Measurements from ENCODE around the gene NBEAL1.
"Not testable (repeated sequence)": the region's sequence is repeated elsewhere in the genome, so short reads cannot be mapped to it uniquely, and the experiment has no call there.

NBEAL1 gene

DNA sequence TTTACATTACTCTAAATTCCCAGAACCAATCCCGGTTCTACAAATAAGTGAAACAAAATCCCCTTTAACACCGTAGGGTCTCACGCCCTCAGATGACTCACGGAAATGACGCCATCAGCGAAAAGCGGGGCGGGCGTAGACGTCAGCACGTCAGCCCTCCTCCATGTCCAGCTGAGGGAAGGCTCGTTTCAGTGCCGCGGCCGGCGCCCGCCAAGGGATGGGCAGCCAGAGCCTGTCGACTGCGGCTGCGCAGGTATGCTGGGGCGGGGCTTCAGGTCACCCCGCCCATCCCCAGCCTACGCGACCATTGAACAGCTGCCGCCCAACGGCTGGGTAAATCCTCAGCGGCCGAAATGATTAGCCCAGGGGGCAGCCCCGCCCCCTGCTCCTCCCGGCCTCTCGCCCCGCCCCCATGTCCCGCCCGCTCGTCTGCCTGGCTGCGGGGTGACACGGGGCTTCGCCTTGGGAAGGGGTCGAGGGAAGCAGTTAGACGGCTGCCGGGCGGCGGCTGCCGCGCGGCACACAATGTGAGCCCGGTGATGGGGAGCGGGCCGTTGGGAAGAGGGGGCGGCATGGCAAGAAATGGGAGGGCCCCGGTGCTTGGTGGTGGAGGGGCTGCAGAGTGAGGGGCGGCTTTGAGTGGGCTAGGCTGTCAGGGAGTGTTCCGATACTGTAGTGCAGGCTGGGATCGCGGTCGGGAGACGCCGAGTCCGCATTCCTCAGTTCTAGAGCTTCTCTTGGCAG lies at the start of gene NBEAL1:
TSS of gene NBEAL1 (plus strand) at position 420 of the 744 bp plus-strand sequence. CDS start 1,510 bp downstream, outside the sequence.
- H3K9me3 Mint-ChIP-seq = no peaks in the 10 kb centered on the region
- peak within 1 kb of the TSS; percentile 96 for H3K27ac Mint-ChIP-seq
- H3K4me3 Mint-ChIP-seq = peak within 1 kb of the TSS; percentile 96 to 98
- H3K36me3 Mint-ChIP-seq = peaks cover 5 to 7% of the 10 kb centered on the region in 2 donors
- H3K4me1 Mint-ChIP-seq = peaks cover 10 to 22% of the 10 kb centered on the region in 2 donors
- ATAC-seq (replicated peaks) (peak; percentile 96 to 97), DNase-seq (peak; percentile 98)
- no peaks in the 10 kb centered on the region for H3K27me3 Mint-ChIP-seq

DNA sequence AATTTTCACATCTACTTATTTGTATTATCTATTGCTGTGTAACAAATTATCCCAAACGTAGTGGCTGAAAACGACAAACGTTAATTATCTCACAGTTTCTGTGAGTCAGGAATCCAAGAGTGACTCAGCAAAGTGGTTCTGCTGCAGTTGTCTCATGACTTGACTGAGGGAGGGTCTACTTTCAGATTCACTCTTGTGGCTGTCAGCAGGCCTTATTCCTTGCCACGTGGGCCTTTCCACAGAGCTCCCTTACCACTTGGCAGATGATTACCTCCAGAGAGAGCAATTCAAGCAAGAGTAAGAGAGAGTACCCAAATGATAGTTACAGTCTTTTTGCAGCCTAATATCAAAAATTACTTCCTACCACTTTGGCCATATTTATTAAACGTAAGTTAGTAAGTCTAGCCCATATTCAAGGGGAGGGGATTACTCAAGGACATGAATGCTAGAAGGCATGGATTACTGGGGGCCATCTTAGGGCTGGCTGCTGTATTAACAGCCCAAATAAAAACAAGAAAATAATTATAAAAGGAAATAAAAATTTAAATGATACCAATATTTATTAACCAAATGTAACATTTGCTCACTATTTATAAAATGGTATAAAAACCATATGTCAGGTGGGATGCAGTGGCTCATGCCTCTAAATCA lies 48.7 kb upstream of the NBEAL1 start:
- no peaks in the 10 kb centered on the region for H3K4me1 Mint-ChIP-seq
- DNase-seq = no peak
- H3K27ac Mint-ChIP-seq = no peak overlapping the region
- H3K9me3 Mint-ChIP-seq = no peaks in the 10 kb centered on the region
- no peak overlapping the region for H3K4me3 Mint-ChIP-seq
- no peak for ATAC-seq (replicated peaks)
- H3K27me3 Mint-ChIP-seq = no peaks in the 10 kb centered on the region
- H3K36me3 Mint-ChIP-seq = peaks cover 0 to 3% of the 10 kb centered on the region in 2 donors

- ATAC-seq (replicated peaks); DNase-seq; H3K27ac Mint-ChIP-seq; H3K36me3 Mint-ChIP-seq; H3K9me3 Mint-ChIP-seq; H3K27me3 Mint-ChIP-seq; H3K4me1 Mint-ChIP-seq; H3K4me3 Mint-ChIP-seq: not testable (repeated sequence)
Observed at GRCh38 chr2:202969404-202969803, 45.3 kb upstream of the NBEAL1 start.

DNA sequence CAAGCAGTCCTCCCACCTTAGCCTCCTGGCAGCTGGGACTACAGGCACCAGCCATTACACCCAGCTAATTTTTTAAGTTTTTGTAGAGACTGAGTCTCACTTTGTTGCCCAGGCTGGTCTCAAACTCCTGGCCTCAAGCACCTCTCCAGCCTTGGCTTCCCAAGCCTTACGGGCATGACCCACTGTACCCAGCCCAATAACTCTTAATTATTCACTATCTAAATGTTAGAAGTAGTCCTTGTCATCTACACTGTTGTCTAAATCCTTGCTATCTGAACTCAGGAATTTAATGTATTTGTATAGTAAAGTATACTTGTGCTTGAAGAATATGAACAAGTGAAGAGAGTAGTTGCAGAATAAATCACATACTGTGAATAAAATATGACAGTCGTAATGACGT lies 37.9 kb upstream of the NBEAL1 start:
- ATAC-seq (replicated peaks) (no peak), DNase-seq (no peak)
- Mint-ChIP-seq H3K36me3 (peaks cover 11 to 30% of the 10 kb centered on the region in 2 donors), H3K9me3 (no peaks in the 10 kb centered on the region), H3K4me3 (no peak overlapping the region), H3K27me3 (no peaks in the 10 kb centered on the region), H3K4me1 (no peaks in the 10 kb centered on the region), H3K27ac (peak overlapping the region; percentile 67)

DNA sequence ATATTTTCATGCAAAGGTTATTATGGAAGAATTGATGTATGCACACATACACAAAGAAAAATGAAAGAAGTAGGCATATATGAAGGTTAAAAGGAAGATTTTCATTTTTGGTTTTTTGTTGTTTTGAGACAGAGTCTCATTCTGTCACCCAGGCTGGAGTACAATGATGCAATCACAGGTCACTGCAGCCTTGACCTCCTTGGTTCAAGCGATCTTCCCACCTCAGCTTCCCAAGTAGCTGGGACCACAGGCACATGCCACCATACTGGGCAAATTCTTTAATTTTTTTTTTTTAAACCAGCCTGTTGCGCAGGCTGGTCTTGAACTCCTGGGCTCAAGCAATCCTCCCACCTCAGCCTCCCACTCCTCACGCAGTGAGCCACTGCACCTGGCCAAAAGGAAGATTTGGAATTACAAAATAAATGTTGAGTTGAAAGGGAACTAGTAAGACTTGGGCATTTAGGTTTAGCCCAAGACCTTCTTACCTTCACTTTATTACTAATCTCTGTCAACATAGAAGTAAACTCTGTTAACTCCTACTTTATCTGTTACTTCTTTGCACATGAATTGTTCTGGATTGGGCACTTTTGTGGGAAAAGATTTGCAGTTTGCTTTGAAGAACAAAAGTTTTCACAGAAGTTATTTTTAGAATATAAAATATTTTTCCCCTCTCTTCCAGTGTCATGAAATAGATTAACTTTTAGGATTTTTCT lies 31.7 kb upstream of the NBEAL1 start:
- Mint-ChIP-seq H3K9me3 (no peaks in the 10 kb centered on the region), H3K27me3 (no peaks in the 10 kb centered on the region), H3K27ac (no peak overlapping the region), H3K4me3 (no peak overlapping the region), H3K36me3 (peaks cover 6 to 24% of the 10 kb centered on the region in 2 donors), H3K4me1 (no peaks in the 10 kb centered on the region)
- DNase-seq (no peak), ATAC-seq (replicated peaks) (no peak)

DNA sequence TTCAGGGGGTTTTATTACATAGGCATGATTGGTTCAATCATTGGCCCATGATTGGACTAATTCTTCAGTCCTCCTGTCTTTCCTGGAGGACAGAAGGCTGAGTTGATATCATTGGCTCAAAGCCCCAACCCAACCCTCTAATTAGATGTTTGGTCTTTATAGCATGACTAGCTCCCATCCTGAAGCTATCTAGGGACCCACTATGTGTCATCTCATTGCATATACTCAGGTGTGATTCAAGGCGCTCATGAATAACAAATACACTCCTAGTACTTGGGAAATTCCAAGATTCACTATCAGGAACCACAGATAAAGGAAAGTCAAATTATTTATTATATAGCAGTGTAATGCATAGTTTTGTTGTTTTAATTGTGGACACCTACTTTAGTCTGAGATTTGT lies 24.9 kb upstream of the NBEAL1 start:
- Mint-ChIP-seq H3K4me3 (no peak overlapping the region), H3K4me1 (no peaks in the 10 kb centered on the region)
- no peak for ATAC-seq (replicated peaks)

DNA sequence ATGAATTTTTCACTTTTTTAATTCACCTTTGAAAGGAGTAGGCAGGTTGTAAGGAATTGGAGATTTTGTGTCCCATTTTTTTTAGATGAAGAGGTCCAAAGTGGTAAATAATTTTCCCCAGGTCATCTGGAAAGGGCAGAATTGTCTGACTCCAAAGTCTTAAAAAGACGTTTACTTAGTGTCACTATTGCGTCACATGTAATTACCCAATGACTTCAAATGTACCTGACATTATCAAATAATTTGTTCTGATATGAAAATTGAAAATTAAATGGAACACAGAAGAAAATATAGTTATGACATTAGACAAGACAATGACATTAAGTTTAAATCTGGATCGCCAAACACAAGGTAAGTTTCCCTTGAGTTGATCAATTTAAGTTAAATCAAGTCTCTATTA lies 24.2 kb upstream of the NBEAL1 start:
- H3K27ac Mint-ChIP-seq = no peak overlapping the region
- DNase-seq (no peak), ATAC-seq (replicated peaks) (no peak)
- peaks cover 2 to 4% of the 10 kb centered on the region in 2 donors for H3K36me3 Mint-ChIP-seq
- H3K4me3 Mint-ChIP-seq = no peak overlapping the region
- H3K27me3 Mint-ChIP-seq = peaks cover 0 to 11% of the 10 kb centered on the region in 2 donors
- H3K9me3 Mint-ChIP-seq = no peaks in the 10 kb centered on the region
- no peaks in the 10 kb centered on the region for H3K4me1 Mint-ChIP-seq

More for the DNA sequence above, 24.9 kb upstream of the NBEAL1 start:
- DNase-seq = no peak
- Mint-ChIP-seq H3K9me3 (no peaks in the 10 kb centered on the region), H3K36me3 (peaks cover 2 to 4% of the 10 kb centered on the region in 2 donors), H3K27me3 (peaks cover 0 to 4% of the 10 kb centered on the region in 2 donors), H3K27ac (no peak overlapping the region)

DNA sequence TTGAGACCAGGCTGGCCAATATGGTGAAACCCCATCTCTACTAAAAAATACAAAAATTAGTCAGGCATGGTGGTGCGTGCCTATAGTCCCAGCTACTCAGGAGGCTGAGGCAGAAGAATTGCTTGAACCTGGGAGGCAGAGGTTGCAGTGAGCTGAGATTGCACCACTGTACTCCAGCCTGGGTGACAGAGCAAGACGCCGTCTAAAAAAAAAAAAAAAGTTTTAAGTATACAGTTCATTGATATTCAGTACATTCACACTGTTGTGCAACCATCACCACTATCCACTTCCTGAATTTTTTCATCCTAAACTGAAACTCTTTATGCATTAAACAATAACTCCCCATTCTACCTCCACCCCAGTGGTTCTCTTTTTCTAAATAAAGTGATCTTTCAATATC lies 17.6 kb upstream of the NBEAL1 start:
- not testable (repeated sequence) for H3K4me3 Mint-ChIP-seq, H3K9me3 Mint-ChIP-seq, H3K4me1 Mint-ChIP-seq, H3K36me3 Mint-ChIP-seq, H3K27ac Mint-ChIP-seq, DNase-seq
- ATAC-seq (replicated peaks) = peak; percentile 53 to 65
- peaks cover under 1 to 13% of the 10 kb centered on the region in 2 donors for H3K27me3 Mint-ChIP-seq

DNA sequence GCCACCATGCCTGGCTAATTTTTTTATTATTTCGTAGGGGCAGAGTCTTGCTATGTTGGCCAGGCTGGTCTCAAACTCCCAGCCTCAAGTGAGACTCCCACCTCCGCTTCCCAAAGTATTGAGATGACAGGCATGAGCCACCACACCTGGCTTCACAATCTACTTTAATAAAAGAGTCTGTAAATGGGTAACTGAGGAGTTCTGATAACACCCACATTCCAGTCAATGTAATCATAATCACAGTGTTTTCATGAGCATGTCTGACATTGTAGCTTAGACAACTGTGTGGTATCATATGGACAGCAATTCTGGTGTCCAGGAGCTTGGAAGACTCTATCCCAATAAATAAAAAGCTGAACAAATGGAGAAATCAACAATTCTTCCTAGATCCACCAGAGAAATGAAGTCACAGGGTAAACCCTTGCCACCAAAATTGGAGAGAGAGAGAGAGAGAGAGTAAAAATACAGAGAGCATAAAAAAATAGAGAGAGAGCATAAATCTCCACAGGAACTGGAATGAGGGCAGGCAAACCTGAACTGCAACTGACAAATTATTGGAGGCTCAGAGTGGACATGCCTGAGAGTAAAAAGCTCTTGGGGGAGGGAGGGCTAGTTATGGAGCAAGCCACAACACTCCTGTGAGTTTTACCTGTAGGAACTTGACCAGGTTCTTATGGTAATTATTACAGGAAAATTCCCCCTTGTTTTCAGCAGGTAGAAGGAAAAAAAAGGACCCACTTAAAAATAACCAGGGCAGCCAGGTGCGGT lies 12.4 kb upstream of the NBEAL1 start:
- Mint-ChIP-seq H3K9me3 (no peaks in the 10 kb centered on the region), H3K36me3 (peaks cover 0 to 3% of the 10 kb centered on the region in 2 donors), H3K27me3 (peaks cover 0 to 9% of the 10 kb centered on the region in 2 donors), H3K27ac (no peak overlapping the region), H3K4me3 (no peak overlapping the region), H3K4me1 (peaks cover 0 to under 1% of the 10 kb centered on the region in 2 donors)
- ATAC-seq (replicated peaks) (no peak), DNase-seq (no peak)

- ATAC-seq (replicated peaks) (no peak), DNase-seq (no peak)
- H3K36me3 Mint-ChIP-seq = peaks cover 0 to 3% of the 10 kb centered on the region in 2 donors
- no peaks in the 10 kb centered on the region for H3K4me1 Mint-ChIP-seq
- peaks cover 2 to 3% of the 10 kb centered on the region in 2 donors for H3K9me3 Mint-ChIP-seq
- no peak overlapping the region for H3K27ac Mint-ChIP-seq
- H3K4me3 Mint-ChIP-seq = no peak overlapping the region
- peaks cover 0 to 9% of the 10 kb centered on the region in 2 donors for H3K27me3 Mint-ChIP-seq
Observed at GRCh38 chr2:203003716-203004115, 11.0 kb upstream of the NBEAL1 start.

DNA sequence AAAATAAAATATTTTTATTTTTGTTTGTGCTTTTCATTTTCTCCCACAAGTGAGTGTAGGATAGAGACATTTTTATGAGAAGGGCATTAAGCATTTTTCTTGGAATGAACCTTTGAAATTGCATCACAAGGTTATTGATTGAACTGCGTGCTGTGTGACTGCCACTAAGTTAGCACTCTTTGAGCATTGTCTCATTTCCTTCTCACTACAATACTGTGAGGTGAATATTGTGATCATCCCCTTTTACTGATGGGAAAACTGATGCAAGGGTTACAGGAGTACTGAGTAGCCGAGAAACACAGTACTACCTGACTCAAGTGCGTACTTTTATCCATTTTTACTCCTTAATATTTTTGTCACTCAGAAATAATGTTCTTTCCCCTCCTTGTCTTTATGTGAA lies 2.0 kb downstream of the NBEAL1 start:
- no peak overlapping the region for H3K4me3 Mint-ChIP-seq
- no peaks in the 10 kb centered on the region for H3K9me3 Mint-ChIP-seq

GRCh38 chr2:203018181-203018580 lies 3.5 kb downstream of the NBEAL1 start:
- no peak for ATAC-seq (replicated peaks)
- Mint-ChIP-seq H3K36me3 (peaks cover 5 to 8% of the 10 kb centered on the region in 2 donors), H3K4me1 (peaks cover 10 to 22% of the 10 kb centered on the region in 2 donors), H3K27me3 (no peaks in the 10 kb centered on the region), H3K4me3 (peak overlapping the region in 1 of 2 donors; percentile 58), H3K27ac (peak overlapping the region; percentile 67), H3K9me3 (no peaks in the 10 kb centered on the region)
- no peak for DNase-seq

More for the DNA sequence above, 2.0 kb downstream of the NBEAL1 start:
- Mint-ChIP-seq H3K4me1 (peaks cover 10 to 22% of the 10 kb centered on the region in 2 donors), H3K27me3 (no peaks in the 10 kb centered on the region), H3K27ac (peak overlapping the region; percentile 11), H3K36me3 (peaks cover 5 to 7% of the 10 kb centered on the region in 2 donors)
- ATAC-seq (replicated peaks) (no peak), DNase-seq (no peak)

DNA sequence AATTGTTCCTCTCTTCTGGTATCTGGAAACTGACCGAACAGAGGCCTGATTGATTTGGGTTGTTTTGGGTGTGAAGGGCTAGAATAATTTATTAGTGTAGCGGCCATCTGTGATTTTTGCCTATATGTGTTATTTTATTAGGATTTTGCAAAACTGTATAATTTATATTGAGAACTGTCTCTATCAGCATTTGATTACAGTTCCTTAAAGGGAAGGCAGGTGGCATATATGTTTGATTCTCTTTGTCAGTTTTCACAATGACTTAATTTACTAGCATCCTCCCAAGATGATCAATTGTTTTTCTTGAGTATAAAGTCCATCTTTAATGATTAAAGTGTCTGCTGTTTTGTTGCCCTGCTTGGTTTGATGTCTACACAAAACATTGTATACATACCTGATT lies 4.5 kb downstream of the NBEAL1 start:
- Mint-ChIP-seq H3K27me3 (no peaks in the 10 kb centered on the region), H3K4me1 (peaks cover 10 to 22% of the 10 kb centered on the region in 2 donors), H3K9me3 (no peaks in the 10 kb centered on the region), H3K27ac (no peak overlapping the region), H3K4me3 (no peak overlapping the region), H3K36me3 (peaks cover 10 to 13% of the 10 kb centered on the region in 2 donors)
- DNase-seq (no peak), ATAC-seq (replicated peaks) (no peak)

DNA sequence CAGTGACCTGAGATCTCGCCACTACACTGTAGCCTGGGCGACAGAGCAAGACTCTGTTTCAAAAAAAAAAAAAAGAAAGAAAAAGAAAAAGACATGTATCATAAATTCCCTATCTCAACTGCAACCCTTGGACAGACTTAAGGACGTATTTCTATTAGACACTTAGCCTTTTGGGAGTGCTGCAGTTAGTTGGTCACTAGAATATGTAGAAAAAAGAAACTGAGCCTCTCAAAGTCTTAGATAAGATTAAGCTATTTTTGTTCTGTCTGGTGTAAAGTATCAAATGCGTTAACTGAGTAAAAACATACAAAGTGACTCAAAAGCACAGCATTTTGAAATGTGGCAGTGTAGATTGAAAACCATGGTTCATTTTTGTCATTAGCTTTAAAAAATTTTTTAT lies 7.3 kb downstream of the NBEAL1 start:
- Mint-ChIP-seq H3K27ac (no peak overlapping the region), H3K9me3 (no peaks in the 10 kb centered on the region), H3K27me3 (no peaks in the 10 kb centered on the region), H3K4me3 (no peak overlapping the region), H3K4me1 (peaks cover 8% of the 10 kb centered on the region in 2 donors), H3K36me3 (peaks cover 10 to 13% of the 10 kb centered on the region in 2 donors)
- no peak for ATAC-seq (replicated peaks)
- DNase-seq = no peak
